Activated CD4-positive, alpha-beta memory T cell treated with anti-CD3 and anti-CD28 coated beads, Interleukin-2, amount 10 ng/mL, durations not matched to agents 7 days and 5 days (primary cell): Measurements from ENCODE around the gene LMX1B. TPM values are rescaled to one million over a fixed set of nuclear protein-coding genes. Genes with fewer than 3 reads are reported as not detected.

Experiments used
- CTCF ChIA-PET: fragments of 350-600 bp; sonication (Branson Sonifier 250); formaldehyde crosslinking; loops from one replicate; lab custom pipeline; 2021; ENCODE audit warnings: antibody characterized with exemption, inconsistent platforms; lab: Charles Lee
- POLR2A ChIA-PET: fragments of 350-600 bp; sonication (Branson Sonifier 250); formaldehyde crosslinking; loops from one replicate; lab custom pipeline; 2021; ENCODE audit warnings: antibody characterized with exemption; lab: Charles Lee
- DNase-seq: peaks from one replicate; pipeline ENCODE4 v3.0.0-alpha.2; 2020
- H3K27ac Mint-ChIP-seq: one replicate; pipeline ENCODE4 v1.8.0; 2021; ENCODE audit warnings: mild to moderate bottlenecking, mixed read lengths
- H3K27me3 Mint-ChIP-seq: one replicate; pipeline ENCODE4 v1.8.0; 2021; ENCODE audit warnings: mixed read lengths
- H3K36me3 Mint-ChIP-seq: one replicate; pipeline ENCODE4 v1.8.0; 2021; ENCODE audit warnings: low read depth, mixed read lengths
- H3K4me1 Mint-ChIP-seq: one replicate; pipeline ENCODE4 v1.8.0; 2021; ENCODE audit warnings: mixed read lengths
- H3K4me3 Mint-ChIP-seq: one replicate; pipeline ENCODE4 v1.8.0; 2021; ENCODE audit warnings: mild to moderate bottlenecking, mixed read lengths
- H3K9me3 Mint-ChIP-seq: one replicate; pipeline ENCODE4 v1.8.0; 2021; ENCODE audit warnings: mixed read lengths
- total RNA-seq, 2 experiments: library from RNA; stranded (reverse); gene quantifications; one replicate each; pipeline ENCODE4 v1.2.3, GENCODE V29; 2021

Gene LMX1B
- total RNA-seq, 2 experiments from 2014 or later, result not detected

DNA sequence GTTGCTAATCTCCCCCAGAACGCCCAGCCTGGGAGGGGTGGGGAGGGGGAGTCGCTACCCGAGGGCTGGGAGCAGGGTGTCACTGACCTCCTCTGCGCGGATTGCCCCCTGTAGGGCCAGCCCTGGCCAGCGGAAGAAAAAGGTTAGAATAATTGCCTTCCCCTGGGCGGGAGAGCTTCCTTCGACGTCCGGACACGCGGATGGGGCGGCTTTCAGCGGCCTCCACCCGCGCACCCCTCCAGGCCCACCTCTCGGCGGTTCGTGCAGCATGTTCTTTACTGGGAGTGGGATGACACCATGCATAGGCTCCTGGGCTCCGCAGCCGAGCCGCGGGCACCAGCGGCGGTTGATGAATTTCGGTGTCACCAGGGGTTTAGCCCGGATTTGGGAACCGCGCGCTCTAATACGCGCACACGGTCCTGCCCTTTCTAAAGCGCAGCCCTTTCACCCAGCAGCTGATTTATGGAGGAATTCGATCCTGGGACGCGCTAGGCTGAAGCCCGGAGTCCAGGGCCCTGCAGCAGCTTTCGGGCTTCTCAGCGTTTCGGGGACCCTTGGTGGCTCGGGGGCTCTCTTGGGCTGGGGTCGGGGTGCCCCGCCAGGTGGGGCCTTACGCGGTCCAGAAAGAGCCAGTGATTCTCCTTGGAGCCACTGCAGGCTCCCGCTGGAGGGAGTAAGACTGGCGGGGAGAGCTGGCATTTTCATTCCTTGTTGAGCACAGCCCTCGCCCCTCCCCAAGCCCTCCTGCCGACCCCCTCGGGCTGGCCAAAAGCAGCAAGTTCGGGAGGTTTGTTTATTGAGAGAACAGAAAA is 10.1 kb downstream of the LMX1B start:
- no peaks in the 10 kb centered on the region for H3K9me3 Mint-ChIP-seq
- DNase-seq, result no peak
- CTCF ChIA-PET, result no interaction called here
- POLR2A ChIA-PET, result no interaction called here
- no peak overlapping the region for H3K4me3 Mint-ChIP-seq
- peaks cover 3% of the 10 kb centered on the region for H3K36me3 Mint-ChIP-seq
- peaks cover 91% of the 10 kb centered on the region for H3K27me3 Mint-ChIP-seq
- H3K4me1 Mint-ChIP-seq, result peaks cover 12% of the 10 kb centered on the region
- no peak overlapping the region for H3K27ac Mint-ChIP-seq

- DNase-seq, result no peak
- CTCF ChIA-PET, result no interaction called here
- peaks cover 12% of the 10 kb centered on the region for H3K4me1 Mint-ChIP-seq
- POLR2A ChIA-PET, result no interaction called here
- peaks cover 91% of the 10 kb centered on the region for H3K27me3 Mint-ChIP-seq
- no peak overlapping the region for H3K4me3 Mint-ChIP-seq
- peaks cover 3% of the 10 kb centered on the region for H3K36me3 Mint-ChIP-seq
- H3K27ac Mint-ChIP-seq, result no peak overlapping the region
- no peaks in the 10 kb centered on the region for H3K9me3 Mint-ChIP-seq
Measured at GRCh38 chr9:126624479-126624826, 10.7 kb downstream of the LMX1B start.

GRCh38 chr9:126624912-126625311 is 11.2 kb downstream of the LMX1B start:
- H3K27ac Mint-ChIP-seq, result no peak overlapping the region

DNA sequence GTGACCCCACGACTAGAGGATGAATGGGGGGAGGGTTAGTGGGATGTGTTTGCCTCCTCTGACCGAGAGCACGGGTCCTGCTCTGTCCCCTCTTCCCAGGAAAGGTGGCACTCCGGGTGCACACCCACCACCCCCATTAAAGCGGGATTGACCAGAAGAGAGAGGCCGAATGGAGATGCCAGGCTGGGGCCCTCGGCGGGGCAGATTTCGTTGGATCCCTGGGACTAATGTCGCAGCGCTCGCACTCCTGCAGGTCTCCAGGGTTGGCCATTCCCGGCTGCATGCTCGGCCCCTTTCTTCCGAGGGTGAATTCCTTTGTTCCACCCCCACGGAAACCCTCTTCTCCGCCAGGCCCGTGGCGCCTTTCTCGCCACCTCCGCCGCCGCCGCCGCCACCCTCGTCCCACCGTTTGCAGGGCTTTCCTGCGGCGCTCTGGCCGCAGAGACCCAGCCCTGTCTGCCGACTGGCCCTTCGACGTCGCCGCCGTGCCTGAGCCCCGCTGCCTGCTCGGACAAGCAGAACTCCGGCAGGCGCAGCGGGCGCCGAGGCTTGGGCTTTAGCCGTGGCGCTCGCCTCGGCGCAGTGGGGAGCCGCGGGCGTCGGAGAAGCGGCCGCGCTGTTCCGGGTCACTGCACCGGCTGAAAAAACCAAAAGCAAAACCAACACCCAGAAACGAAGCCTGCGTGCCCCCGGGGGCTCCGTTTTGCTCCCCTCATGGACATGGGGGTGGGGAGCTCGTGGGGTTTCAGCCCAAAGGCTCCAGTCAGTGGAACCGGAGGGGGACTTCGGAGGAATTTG is 11.8 kb downstream of the LMX1B start:
- Mint-ChIP-seq H3K4me3 (peak overlapping the region; percentile 59), H3K27me3 (peaks cover 88% of the 10 kb centered on the region), H3K9me3 (no peaks in the 10 kb centered on the region), H3K36me3 (peaks cover 3% of the 10 kb centered on the region), H3K4me1 (peaks cover 12% of the 10 kb centered on the region), H3K27ac (no peak overlapping the region)
- DNase-seq, result no peak
- POLR2A ChIA-PET, result no interaction called here
- CTCF ChIA-PET, result no interaction called here

More at GRCh38 chr9:126624912-126625311, 11.2 kb downstream of the LMX1B start:
- H3K9me3 Mint-ChIP-seq, result no peaks in the 10 kb centered on the region
- no peak overlapping the region for H3K4me3 Mint-ChIP-seq
- ChIA-PET POLR2A (no interaction called here), CTCF (no interaction called here)
- DNase-seq, result no peak
- peaks cover 12% of the 10 kb centered on the region for H3K4me1 Mint-ChIP-seq
- peaks cover 89% of the 10 kb centered on the region for H3K27me3 Mint-ChIP-seq
- peaks cover 3% of the 10 kb centered on the region for H3K36me3 Mint-ChIP-seq

DNA sequence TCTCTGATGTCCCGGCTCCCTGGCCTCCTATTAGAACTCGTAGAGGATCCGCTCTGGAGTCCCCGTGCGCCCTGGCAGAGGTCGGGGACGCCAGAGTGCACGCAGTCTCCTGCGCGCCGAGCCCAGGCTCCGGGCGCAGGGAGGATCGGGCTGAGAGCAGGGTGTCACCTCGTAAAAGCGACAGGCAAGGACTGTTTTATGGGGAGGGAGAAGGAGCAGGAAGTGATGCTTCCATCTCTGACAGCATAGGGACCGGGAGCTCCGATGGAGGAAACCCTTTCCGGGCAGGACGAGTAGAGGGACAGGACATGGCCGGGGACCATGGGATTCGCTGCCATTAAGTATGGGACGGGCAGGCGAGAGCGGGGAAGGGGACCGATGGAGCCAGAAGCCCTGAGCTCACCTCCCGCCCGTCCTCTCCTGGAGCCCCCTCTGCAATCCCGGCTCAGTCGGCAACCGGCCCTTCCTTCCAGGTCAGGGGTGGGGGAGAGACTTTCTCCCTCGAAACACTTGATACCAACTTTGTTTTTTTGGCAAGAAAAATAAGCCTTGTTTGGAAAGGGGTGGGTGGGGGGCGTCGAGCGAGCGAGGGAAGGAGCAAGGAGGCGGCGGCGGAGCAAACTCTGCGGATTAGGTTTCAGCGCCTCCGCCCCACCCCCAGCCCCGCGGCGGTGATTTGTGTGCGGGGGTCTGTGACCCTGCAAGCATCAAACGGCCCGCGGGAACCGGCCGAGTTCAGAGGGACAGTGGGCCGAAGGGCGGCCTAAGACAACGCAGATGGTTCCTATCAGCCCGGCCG is 12.6 kb downstream of the LMX1B start:
- peaks cover 12% of the 10 kb centered on the region for H3K4me1 Mint-ChIP-seq
- no peaks in the 10 kb centered on the region for H3K9me3 Mint-ChIP-seq
- peaks cover 3% of the 10 kb centered on the region for H3K36me3 Mint-ChIP-seq
- POLR2A ChIA-PET, result no interaction called here
- no peak for DNase-seq
- no peak overlapping the region for H3K27ac Mint-ChIP-seq
- H3K27me3 Mint-ChIP-seq, result peaks cover 83% of the 10 kb centered on the region
- CTCF ChIA-PET, result no interaction called here
- H3K4me3 Mint-ChIP-seq, result peak overlapping the region; percentile 59

DNA sequence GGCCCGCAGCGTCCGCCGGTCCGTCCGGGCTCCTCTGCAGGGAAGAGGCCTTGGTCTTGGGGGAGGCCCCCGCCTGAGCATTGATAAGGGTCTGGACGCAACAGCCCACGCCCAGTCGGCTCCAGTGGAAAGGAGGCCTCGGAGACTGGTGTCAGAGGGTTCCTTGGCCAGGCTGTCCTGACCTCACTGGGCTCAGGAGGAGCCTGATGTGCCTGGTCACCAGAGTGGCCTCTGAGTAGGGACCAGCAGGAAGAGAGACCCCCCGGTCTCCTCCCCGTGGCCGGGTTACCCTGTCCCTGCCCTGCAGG is 13.2 kb downstream of the LMX1B start:
- ChIA-PET CTCF (no interaction called here), POLR2A (no interaction called here)
- H3K9me3 Mint-ChIP-seq, result no peaks in the 10 kb centered on the region
- no peak overlapping the region for H3K4me3 Mint-ChIP-seq
- peaks cover 82% of the 10 kb centered on the region for H3K27me3 Mint-ChIP-seq
- no peak overlapping the region for H3K27ac Mint-ChIP-seq
- H3K36me3 Mint-ChIP-seq, result peaks cover 3% of the 10 kb centered on the region
- no peak for DNase-seq
- H3K4me1 Mint-ChIP-seq, result peaks cover 12% of the 10 kb centered on the region

DNA sequence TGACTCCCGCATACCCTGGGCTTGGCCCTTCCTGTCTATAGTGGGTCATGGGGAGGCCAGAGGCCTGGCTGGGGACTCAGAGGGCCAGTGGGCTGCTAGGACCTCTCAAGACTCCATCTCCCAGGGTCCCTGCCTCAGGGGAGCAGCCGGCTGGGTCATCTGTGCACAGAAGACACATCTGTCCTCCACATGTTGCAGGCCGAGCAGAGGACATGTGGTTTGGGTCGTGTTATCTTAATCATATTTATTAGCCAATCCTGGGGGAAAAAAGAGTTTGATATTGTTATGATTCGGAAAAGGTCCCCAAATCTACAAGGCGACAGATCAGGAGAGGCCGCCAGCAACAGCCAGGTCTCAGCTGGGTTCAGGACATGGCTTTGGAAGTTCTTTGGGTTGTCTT is 14.4 kb downstream of the LMX1B start:
- CTCF ChIA-PET, result interaction anchor here (1.5 kb wide), 1 partner anchor 62 kb away, joined by 4 read pairs; no protein-coding TSS in a partner anchor
- no peak for DNase-seq
- peaks cover 79% of the 10 kb centered on the region for H3K27me3 Mint-ChIP-seq
- H3K36me3 Mint-ChIP-seq, result peaks cover 3% of the 10 kb centered on the region
- H3K4me1 Mint-ChIP-seq, result peaks cover 12% of the 10 kb centered on the region
- no peaks in the 10 kb centered on the region for H3K9me3 Mint-ChIP-seq
- H3K4me3 Mint-ChIP-seq, result no peak overlapping the region
- H3K27ac Mint-ChIP-seq, result no peak overlapping the region
- POLR2A ChIA-PET, result no interaction called here

GRCh38 chr9:126628969-126629674 is 15.4 kb downstream of the LMX1B start:
- ChIA-PET CTCF (interaction anchor here (1.2 to 1.5 kb wide), 2 partner anchors 28 to 61 kb away, joined by 4 to 5 read pairs; no protein-coding TSS in a partner anchor), POLR2A (no interaction called here)
- Mint-ChIP-seq H3K4me1 (peaks cover 12% of the 10 kb centered on the region), H3K27me3 (peaks cover 75% of the 10 kb centered on the region), H3K4me3 (no peak overlapping the region), H3K36me3 (peaks cover 3% of the 10 kb centered on the region), H3K9me3 (no peaks in the 10 kb centered on the region), H3K27ac (no peak overlapping the region)
- DNase-seq, result no peak

DNA sequence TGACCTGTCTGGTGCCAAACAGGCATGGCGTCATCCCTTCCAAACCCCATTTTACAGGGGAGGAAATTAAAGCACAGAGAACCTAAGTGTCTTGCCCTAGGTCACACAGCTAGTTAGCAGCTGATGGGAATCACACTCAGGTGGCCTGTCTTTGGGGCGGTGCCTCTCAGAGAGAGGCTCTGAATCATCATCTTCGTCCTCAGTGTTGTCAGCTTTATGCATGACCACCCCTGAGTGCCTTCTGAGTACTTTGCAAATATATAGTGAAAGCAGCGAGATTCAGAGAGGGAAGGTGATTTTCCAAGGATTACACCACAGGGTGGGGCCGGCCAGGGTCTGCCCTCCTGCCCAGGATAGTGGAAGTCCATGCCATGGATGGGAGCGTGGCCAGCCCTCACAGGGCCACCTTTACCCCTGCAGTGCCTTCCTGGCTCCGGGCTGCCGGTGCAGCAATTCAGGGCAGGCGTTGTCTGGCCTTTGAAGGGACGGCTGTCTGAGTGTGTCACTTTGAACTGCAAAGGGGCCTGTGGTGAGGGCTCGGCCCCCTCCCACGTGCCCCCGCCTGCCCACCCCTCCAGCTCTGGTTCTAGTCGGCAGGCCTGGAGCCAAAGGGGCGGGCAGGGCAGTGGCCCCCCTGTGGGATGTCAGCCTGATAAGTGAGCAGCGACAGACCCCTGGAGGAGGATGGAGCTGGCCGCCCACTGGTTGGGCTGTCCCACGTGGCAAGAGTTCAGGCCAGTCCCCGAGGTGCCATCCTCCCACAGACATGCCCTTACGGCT is 16.9 kb downstream of the LMX1B start:
- Mint-ChIP-seq H3K4me1 (peaks cover 6% of the 10 kb centered on the region), H3K27me3 (peaks cover 64% of the 10 kb centered on the region), H3K27ac (no peak overlapping the region), H3K4me3 (no peak overlapping the region), H3K36me3 (peaks cover 3% of the 10 kb centered on the region), H3K9me3 (no peaks in the 10 kb centered on the region)
- no peak for DNase-seq
- CTCF ChIA-PET, result interaction anchor here (1.2 to 1.4 kb wide), 2 partner anchors 26 to 75 kb away, joined by 3 to 5 read pairs; no protein-coding TSS in a partner anchor
- POLR2A ChIA-PET, result no interaction called here

- H3K4me3 Mint-ChIP-seq, result no peak overlapping the region
- H3K36me3 Mint-ChIP-seq, result peaks cover under 1% of the 10 kb centered on the region
- CTCF ChIA-PET, result interaction anchor here (1.4 kb wide), 1 partner anchor 75 kb away, joined by 3 read pairs; no protein-coding TSS in a partner anchor
- H3K4me1 Mint-ChIP-seq, result peaks cover 6% of the 10 kb centered on the region
- POLR2A ChIA-PET, result no interaction called here
- no peak overlapping the region for H3K27ac Mint-ChIP-seq
- H3K27me3 Mint-ChIP-seq, result peaks cover 61% of the 10 kb centered on the region
- no peak for DNase-seq
- H3K9me3 Mint-ChIP-seq, result no peaks in the 10 kb centered on the region
Measured at GRCh38 chr9:126631254-126631653, 17.5 kb downstream of the LMX1B start.

DNA sequence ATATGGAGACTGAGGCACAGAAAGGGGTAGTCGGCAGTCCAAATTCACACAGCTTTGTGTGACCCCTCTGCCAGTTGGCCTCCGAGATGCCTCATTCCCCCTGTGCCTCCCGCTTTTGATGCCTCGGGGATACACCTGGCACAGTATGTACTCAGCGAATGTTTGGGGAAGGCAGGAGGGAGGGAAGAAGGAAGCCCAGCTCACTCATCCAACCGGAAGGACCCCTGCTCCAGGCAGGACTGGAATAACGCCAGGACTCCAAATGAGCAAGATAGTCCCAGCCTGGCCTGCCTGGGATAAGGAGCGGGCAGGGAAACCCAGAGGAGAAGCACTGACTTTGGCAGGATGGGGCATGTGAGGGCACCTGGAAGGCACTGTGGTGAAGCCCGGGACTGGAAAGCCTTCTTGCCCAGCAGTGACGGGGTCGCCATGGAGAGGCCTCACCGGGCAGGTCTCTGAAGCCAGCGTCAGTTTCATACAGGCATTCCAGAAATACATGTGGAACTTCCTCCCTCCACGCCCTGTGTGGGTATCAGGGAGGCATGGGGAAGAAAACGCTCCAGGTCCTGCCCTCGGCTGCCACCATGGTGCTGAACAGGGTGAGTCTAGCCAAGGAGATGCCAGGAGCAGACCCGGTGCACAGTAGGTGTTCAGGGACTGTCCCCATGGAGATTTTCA is 20.3 kb downstream of the LMX1B start:
- POLR2A ChIA-PET, result no interaction called here
- H3K36me3 Mint-ChIP-seq, result no peaks in the 10 kb centered on the region
- CTCF ChIA-PET, result no interaction called here
- H3K27ac Mint-ChIP-seq, result no peak overlapping the region
- DNase-seq, result no peak
- no peak overlapping the region for H3K4me3 Mint-ChIP-seq
- peaks cover 15% of the 10 kb centered on the region for H3K4me1 Mint-ChIP-seq
- peaks cover 60% of the 10 kb centered on the region for H3K27me3 Mint-ChIP-seq
- no peaks in the 10 kb centered on the region for H3K9me3 Mint-ChIP-seq
